ENCODE measurements around the gene RPL4.
A peak's percentile ranks its signal among the peaks of the same experiment; 100 is the strongest.

RPL4 gene

GRCh38 chr15:66454143-66454542 is 50.5 kb downstream of the RPL4 start:
- peak; percentile 57 for DNase-seq (ENCODE audit: low read depth)

- DNase-seq (ENCODE audit: low read depth) = no peak
Observed at GRCh38 chr15:66452971-66453580, 51.6 kb downstream of the RPL4 start.

- no peak for DNase-seq (ENCODE audit: low read depth)
Observed at GRCh38 chr15:66452420-66452819, 52.2 kb downstream of the RPL4 start.
